Measurements from ENCODE around the gene FARP2. TPM values are rescaled to one million over a fixed set of nuclear protein-coding genes. Genes with fewer than 3 reads are reported as not detected.

The FARP2 gene
- polyA plus RNA-seq, 1 donor = 30.5 TPM

GRCh38 chr2:241489733-241490680, 133.9 kb downstream of the FARP2 start:
- no peak for DNase-seq (ENCODE audit: low read depth)

- DNase-seq (ENCODE audit: low read depth) = no peak
These were observed 134.9 kb downstream of the FARP2 start for GRCh38 chr2:241490825-241491506.

- no peak for DNase-seq (ENCODE audit: low read depth)
These were observed 135.6 kb downstream of the FARP2 start for GRCh38 chr2:241491549-241492173.

GRCh38 chr2:241492174-241492565, 136.1 kb downstream of the FARP2 start:
- DNase-seq (ENCODE audit: low read depth) = no peak

GRCh38 chr2:241493092-241493491, 137.0 kb downstream of the FARP2 start:
- DNase-seq (ENCODE audit: low read depth) = no peak

- DNase-seq (ENCODE audit: low read depth) = no peak
These were observed 138.3 kb downstream of the FARP2 start for GRCh38 chr2:241494311-241494908.

GRCh38 chr2:241495172-241496002, 139.3 kb downstream of the FARP2 start:
- no peak for DNase-seq (ENCODE audit: low read depth)

- no peak for DNase-seq (ENCODE audit: low read depth)
These were observed 140.1 kb downstream of the FARP2 start for GRCh38 chr2:241496003-241496707.

GRCh38 chr2:241496904-241497877, 141.1 kb downstream of the FARP2 start:
- no peak for DNase-seq (ENCODE audit: low read depth)

- no peak for DNase-seq (ENCODE audit: low read depth)
These were observed 142.3 kb downstream of the FARP2 start for GRCh38 chr2:241498115-241499070.

- DNase-seq (ENCODE audit: low read depth) = no peak
These were observed 143.3 kb downstream of the FARP2 start for GRCh38 chr2:241499146-241499965.

- no peak for DNase-seq (ENCODE audit: low read depth)
These were observed 143.9 kb downstream of the FARP2 start for GRCh38 chr2:241500016-241500415.

- no peak for DNase-seq (ENCODE audit: low read depth)
These were observed 144.4 kb downstream of the FARP2 start for GRCh38 chr2:241500431-241500975.

GRCh38 chr2:241501099-241501541, 145.0 kb downstream of the FARP2 start:
- DNase-seq (ENCODE audit: low read depth) = no peak

- DNase-seq (ENCODE audit: low read depth) = no peak
These were observed 145.5 kb downstream of the FARP2 start for GRCh38 chr2:241501551-241501950.

- DNase-seq (ENCODE audit: low read depth) = no peak
These were observed 146.2 kb downstream of the FARP2 start for GRCh38 chr2:241502281-241502680.

Measured in forelimb muscle (tissue), 1 donor.